Fibroblast of gingiva (primary cell): Measurements from ENCODE around the gene MFSD12.

Experiments
- DNase-seq: peaks from one replicate; pipeline ENCODE4 v3.0.0-alpha.2; 2011; ENCODE audit warnings: low read depth

The MFSD12 gene

DNA sequence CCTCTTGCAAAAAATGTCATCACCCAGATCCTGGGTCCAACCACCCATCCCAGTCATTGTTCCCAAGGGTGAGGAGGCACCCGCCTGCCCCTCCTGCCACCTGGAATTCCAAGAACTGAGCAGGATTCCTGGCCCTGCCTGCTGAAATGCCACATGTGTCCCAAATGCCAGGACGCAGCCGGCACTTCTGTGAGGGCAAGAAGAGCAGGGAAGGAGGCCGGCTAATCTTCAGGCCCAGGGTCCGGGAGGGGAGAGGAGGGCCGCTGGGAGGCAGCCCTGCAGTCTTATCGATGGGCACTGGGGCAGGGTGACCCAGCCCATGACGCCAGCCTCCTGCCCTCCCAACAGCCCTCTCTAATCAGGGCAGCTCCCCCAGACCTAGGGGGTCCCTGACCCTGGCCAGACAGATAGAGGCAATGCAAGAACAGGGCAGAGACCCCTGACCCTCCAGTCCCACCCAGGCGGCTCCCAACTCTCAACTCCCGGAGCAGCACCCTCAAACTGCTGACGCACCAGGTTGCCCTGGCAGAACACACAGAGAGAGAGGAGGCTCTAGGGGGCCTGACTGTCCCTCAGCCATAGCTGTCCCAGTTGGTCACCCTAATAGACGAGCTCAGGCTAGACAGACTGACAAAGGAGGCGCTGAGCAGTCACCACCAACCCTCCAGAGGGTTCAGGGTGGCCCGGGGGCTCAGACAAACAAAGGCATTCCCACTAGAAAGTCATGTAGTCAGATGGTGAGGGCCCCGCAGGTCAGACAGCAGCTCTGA is 1.5 kb downstream of the MFSD12 start:
- DNase-seq: no peak

DNA sequence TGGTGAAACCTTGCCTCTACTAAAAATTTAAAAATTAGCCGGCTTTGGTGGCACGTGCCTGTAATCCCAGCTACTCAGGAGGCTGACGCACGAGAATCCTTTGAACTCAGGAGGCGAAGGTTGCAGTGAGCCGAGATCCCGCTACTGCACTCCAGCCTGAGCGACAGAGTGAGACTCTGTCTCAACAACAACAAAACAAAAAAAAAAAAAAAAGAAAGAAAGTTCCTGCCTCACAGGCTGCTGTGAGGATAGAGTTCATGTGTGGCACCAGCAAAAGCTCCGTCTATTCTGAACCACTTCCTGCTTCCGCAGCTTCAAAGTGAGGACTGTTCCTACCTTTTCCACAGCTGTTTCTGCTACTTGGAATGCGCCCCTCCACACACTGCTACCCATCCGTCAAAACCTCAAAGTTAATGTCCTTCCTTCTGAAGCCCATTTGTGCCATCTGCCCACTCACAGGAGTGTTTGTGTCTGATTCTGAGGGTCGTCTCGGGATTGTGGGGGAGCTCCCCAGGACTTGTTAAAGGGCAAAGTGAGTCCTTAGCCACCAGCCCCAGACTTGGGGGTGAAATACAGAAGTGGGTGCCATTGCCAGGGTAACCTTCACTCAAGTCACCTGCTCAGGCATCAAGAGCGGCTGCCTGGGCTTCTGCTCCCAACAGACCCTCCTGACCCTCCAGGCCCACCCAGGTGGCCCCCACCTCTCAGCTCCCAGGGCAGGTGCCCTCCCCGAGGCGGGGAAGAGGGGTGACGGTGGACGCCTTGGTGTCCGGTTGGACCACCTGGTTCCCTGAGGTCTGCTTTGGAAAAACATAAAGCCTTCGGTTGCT is 2.9 kb downstream of the MFSD12 start:
- DNase-seq: no peak

DNA sequence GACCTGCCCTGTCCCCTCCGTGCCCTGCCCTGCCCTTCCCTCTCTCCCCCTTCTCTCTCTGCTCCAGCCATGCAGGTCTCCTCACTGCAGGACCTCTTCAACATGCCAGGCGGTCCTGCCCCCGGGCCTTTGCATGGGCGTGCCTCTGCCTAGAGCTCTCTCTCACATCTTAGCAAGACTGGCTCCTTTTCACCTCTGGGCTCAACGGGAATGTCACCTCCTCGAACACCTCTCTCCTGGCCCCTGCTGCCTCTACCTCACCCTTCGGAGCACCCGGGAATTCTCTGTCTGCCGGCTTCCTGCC is 5.6 kb downstream of the MFSD12 start:
- no peak for DNase-seq

DNA sequence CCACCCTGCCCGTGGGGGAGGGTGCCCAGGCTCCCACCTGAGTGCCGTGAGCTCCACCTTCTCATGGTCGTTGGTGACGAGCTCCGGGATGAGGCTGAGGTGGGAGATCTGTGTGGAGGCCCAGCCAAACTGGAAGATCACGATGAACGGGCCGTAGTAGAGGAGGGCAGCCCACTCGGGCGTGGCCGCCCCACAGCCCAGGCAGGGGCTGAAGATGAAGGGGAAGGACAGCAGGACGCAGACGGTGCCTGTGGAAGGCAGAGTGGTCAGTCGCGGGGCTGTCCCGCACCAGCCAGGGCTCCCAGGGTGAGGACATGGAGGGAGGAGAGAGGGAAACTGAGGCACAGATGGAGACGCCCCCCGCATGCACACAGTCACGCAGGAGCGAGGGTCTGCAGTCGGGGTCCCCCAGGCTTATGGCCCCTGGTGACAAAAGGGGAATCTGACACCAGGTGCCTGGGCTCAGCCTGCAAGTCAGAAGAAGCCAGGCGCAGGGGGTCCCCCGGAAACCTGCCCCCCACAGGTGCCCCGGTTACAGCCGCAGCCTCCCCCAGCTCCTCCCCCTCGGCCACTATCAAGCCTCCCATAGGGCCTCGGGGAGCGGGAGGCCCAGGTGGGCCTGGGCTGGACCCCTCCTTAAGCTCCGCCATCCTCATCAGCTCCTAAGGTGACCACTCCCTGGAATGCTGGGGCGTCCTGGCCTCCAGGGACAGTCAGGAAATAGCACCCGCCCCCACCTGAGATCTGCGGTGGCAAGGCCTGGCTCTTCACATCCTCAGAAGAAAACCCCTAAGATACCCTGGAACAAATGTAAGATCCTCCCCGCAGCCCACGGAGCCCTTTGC is 6.2 kb downstream of the MFSD12 start:
- DNase-seq: no peak

DNA sequence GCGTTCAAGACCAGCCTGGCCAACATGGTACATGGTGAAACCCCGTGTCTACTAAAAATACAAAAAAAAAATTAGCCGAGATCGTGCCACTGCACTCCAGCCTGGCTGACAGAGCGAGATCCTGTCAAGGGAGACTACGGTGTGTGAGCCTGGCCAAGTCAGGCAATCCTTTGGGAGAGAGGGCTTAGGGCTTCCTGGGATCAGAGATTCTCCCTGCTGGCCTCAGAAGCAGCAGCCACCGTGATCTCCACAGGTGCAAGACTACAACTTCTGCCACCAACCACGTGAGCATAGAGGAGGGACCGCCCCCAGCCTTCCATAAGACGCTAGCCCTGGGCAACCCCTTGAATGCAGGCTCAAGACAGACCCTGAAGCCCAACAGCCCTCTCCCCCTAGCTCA is 7.6 kb downstream of the MFSD12 start:
- no peak for DNase-seq

DNA sequence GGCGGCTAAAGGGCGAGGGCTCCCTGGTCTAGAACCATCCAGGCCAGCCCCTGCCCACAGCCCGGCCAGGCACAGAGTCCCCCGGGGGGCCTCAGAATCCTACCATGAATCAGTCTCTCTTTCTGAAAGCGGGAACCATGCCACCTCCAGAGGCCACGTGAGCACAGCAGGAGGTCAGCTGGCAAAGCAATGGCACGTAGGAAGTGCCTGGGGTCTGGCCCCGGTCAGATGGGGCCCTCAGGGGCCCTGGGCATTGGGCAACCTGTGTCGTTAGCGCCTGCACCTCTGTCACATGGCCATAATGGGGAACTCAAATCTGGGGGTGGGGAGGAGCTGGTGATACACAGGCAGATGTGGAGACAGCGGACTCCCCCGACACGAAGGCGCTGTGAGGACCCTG is 8.8 kb downstream of the MFSD12 start:
- no peak for DNase-seq

DNA sequence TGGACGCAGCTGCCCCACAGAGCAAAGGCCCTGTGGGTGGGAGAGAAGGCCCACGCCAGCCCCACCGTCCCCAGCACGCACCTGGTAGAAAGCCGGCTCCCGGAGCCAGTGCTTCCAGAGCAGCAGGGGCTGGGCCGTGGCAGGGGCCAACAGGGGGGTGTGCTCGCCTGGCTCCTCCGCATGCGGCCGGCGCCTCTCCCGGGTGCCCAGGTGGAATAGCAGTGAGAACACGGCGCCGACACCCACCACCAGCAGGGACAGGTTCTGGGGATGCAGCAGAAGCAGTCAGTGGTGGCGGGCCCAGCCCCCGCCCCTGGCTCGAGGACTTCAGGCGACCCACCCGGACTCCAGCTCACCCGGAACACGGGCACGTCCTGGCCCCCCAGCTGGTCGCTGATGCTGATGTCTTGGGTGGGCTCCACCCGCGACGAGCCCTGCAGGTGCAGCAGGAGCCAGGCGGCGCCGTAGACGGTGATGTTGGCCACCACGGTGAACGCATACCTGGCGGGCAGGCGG is 9.6 kb downstream of the MFSD12 start:
- no peak for DNase-seq

DNA sequence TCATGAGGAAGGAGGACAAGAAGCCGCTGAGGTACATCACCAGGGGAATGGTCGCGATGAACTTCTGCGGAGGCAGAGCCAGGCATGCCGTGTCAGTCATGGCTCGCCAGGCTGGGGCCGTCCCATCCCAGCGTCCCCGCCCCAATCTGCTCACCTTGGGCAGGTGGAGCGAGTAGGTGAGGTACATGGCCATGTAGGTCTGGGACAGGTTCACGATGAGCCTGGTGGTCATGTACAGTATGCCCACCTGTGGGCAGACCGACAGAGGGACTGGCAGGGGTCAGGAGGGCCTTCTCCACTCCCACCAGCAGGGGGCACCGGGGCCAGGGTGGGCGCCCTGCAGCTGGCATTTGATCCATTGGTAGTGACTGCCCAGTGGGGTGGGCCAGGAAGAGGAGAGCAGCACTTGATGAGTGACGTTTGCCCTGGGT is 10.1 kb downstream of the MFSD12 start:
- DNase-seq: no peak

DNA sequence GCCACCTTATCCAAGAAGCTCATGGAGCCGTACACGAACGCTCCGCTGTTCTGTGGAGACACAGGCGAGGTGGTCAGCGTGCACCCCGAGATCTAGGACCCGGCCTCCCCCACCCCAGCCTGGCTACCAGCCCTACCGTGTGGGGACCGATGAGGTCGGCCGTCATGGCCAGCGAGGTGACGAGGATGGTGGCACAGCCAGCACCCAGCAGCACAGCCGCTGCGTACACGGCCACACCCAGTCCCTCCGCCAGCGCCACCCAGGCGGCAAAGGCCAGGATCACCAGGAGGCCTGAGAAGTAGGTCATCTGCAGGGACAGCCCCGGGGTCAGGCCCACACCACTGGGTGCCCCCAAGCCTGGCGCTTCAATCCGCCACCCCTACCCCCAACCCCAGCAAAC is 11.3 kb downstream of the MFSD12 start:
- DNase-seq: no peak

DNA sequence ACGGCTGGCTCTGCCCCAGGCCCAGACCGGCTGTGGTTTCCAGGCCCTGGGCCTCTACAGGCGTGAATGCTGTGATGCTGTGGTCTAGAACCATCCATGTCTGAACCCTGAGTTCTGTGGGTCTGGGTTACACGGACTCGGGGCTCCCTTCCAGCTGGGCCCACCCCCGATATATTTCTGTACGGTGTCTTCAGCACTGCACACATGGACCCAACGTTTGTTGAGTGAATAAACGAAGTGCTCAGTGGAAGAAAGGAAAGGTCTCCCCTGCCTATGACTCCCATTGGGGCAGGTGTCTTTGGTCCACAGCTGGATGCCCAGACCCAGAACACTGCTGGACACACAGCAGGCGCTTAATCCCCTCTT is 11.7 kb downstream of the MFSD12 start:
- no peak for DNase-seq

DNA sequence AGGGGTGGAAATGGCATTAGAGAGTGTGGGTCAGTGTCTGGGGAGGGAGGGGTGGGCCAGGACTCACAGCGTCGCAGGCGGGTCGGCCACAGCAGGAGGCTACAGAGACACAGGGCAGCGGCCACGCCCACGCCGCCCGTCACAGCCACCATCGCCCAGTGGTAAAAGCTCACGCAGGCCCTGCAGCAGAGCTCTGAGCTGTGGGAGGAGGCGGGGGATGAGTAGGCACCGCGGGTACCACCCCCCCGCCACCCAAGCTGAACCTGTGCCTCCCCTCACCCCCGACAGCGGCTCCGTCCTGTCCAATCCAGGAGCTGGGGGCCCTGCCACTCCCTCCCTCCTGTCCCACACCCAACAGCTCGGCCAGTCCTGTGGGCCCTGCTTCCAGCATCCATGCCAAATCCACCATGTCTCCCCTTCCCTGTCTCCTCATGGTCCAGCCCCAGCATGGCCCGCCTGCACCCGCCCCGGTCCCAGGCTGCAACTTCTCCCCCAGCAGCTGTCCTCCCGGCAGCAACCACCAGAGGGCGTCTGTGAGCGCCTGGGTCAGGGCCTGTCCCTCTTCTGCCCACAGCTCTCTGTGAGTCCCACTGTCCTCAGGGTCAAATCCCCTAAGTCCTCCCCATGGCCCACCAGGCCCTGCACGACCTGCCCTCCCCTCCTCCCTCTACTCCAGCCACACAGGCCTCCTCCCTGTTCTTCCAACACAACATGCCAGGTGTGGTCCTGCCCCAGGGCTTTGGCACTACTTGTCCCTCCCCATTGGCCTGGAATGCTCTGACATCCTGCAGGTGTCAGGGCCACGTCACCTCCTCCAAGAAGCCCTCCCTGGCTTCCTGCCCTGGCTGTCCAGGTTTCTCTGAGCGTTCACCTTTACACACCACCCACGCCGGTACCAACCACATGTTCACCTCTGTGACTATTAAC is 12.4 kb downstream of the MFSD12 start:
- no peak for DNase-seq

DNA sequence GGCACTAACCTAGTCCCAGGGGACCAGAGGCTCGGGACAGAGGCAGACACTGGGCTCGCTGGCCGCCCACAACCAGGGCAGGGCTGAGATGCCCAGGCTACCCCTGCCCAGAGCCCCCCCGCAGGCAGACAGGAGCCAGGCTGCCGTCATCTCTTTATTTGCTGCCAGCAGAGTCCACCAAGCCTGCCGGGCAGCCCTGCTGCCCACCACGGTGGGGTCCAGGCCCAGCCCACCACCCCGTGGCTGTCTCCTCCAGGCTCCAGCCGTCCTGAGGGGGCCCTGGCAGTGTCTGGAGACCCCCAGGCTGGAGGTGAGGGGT is 13.4 kb downstream of the MFSD12 start:
- no peak for DNase-seq

DNA sequence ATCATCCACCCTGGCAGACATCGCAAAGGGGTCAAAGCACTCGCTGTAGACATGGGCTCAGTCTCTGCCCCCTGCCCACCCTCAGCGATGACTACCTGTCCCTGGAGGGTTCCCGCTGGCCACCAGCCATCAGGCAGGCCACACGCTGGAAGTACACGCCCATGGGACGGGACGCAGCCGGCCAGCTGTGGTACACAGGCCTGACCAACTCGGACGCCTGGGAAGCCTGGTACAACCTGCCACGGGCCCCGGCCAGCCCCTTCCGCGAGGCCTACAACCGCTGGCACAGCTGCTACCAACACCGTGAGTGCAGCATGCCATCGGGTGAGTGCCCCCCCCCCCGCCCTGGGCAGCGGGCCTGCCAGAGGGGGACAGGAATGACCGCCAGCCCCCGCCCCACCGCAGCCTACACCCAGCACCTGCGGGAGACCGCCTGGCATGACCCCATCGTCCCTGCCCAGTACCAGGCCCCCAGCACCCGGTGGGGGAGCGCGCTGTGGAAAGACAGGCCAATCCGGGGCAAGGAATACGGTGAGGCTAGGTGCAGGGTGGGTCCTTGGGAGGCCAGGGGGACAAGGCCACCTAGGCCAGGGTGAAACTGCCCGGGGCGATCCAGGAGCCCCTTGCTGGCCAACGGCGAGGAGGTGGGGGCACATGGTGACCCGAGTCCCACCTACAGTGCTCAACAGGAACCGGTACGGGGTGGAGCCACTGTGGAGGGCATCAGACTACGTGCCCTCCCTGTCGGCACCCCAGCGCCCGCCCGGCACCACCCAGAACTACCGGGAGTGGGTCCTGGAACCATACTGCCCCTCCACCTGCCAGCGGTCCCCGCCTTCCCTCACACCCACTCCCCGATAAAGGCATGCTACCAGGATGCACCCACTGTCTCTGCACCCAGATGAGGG is 14.0 kb downstream of the MFSD12 start:
- no peak for DNase-seq

DNA sequence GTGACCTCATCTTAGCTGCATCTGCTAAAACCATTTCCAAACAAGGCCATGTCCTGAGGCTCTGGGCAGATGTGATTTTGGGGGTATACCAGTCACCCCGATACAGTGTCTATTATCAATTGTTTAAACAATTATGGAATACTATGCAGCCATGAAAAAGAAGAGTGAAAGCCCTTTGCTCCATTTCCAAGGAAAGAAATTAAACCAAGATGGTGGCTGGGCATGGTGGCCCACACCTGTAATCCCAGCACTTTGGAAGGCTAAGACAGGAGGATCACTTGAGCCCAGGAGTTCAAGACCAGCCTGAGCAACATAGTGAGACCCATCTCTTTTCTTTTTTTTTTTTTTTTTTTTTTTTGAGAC is 17.6 kb downstream of the MFSD12 start:
- DNase-seq: no peak

DNA sequence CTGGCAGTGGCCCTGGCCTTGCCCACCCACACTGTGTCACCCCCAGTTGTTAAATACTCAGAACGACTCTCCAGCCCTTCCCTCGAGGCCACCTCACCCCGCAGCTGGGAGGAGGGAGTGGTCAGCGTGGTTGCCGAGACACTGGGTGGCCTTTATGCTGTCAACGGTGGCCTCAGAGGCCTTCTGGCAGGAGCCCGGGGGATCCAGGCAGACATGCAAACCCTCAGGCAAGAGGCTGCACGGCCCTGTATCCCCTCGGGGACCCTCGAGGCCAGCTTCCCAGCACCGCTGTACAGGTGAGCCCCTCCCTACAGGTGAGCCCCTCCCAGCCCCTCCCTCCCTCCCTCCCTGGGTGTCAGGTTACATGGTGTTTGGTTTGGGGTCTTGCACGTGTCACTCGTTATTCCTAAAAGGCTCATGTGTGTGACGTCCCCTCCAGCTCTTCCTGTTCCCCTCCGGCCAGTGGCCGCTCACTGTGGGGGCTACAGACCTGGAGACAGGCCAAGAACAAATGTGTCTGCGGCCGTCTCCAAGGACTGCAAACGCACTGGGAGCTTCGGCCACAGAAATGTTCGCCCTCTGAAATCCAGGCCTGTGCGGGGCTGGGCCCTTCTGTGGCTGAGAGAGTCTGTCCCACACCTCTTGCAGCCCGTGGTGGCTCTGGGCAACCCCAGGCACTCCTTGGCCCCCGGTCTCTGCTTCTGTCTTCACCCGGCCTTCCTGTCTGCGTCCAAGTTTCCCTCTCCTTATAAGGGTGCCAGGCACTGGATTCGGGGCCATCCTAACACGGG is 18.2 kb downstream of the MFSD12 start, which contains the start of gene TEKTIP1:
Gene TEKTIP1 (plus strand): TSS at position 210 of the 791 bp plus-strand sequence. CDS start 4 bp downstream, at position 214.
- DNase-seq: no peak

DNA sequence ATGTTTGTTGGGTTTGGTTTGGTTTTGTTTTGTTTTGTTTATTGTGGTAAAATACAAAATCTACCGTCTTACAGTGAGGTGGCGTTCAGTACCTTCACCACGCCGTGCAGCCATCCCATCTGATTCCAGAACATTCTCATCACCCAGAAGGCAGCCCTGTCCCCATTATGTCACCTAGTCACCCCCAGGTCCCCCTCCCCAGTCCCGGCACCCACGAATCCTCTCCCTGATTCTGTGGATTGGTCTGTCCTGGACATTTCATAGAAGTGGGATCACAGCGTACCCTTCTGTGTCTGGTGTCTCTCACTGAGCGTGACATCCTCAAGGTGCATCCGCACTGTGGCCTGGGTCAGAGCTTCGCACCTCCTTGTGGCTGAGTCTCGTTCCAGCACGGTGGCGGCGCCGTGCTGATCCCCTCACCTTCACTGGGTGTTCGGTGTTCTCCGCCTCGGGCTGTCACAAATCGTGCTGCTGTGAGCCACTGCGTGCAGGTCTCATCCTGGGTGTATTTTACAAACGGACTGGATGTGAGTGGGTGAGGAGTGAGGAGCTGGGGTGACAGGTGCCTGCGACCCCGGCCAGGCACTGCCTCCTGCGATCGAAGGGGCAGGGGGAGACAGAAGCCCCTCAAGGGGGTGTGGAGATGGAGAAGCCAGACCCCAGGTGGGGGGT is 19.0 kb downstream of the MFSD12 start:
- DNase-seq: no peak

DNA sequence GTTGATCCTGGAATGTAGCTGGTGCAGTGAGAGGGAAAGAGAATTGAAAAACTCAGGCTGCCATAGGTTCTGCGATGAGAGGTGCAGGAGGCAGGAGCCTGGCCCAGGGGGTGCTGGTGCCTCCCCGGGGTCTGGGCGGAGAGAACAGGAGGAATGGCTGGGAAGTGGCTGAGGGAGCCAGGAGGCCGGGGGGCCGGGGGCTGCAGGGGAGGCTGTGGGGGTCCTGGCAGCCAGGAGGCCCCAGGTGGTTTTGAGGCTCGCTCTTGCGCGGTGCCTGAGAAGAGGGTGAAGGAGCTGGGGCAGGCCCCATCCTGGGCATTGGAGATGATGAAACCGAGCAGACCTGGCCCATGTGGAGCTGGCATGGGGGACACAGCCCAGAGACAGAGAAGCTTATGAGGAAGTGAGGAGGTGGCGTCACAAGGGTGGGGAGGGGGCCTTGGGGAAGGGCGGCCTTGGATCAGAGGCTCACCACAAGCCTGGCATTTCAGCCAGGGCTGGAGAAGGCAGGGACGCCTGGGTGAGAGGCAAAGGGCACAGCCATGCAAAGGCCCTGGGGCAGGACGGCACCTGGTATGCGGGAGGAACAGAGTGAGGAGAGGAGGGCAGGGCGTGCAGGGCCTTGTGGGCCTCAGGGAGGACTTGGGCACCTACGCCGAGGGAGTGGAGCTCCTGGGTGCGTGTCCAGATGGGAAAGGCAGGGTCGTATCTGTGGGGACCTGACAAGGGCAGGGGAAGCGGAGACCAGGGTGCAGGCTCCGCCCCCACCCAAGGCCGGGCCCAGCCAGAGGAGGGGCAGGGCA is 19.7 kb downstream of the MFSD12 start:
- DNase-seq: no peak

DNA sequence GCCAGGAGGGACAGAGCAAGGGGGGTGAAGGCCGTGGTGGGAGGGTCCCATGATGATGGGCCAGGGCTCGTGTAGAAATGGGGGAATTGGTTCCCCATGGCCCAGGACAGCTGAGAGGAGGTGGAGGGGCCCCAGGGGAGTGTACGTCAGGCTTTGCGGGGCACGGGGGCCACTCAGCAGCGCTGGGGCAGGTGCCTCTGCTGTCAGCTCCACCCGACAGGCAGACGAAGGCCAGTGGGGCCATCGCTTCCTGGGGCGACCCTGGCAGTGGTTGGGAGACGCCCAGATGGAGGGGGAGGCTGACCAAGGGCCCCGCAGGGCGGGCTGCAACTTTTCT is 20.3 kb downstream of the MFSD12 start:
- DNase-seq: no peak
